ENCODE measurements around the gene URAD.

URAD gene

GRCh38 chr13:28000567-28000966, 12.1 kb upstream of the URAD start:
- no peak for DNase-seq (ENCODE audit: low spot score)

- peak; percentile 16 for DNase-seq (ENCODE audit: low spot score)
Measured at GRCh38 chr13:27997904-27998522, 9.5 kb upstream of the URAD start.

GRCh38 chr13:27991881-27992280, 3.4 kb upstream of the URAD start:
- DNase-seq (ENCODE audit: low spot score), result no peak

GRCh38 chr13:27985600-27985999, 2.9 kb downstream of the URAD start:
- DNase-seq (ENCODE audit: low spot score), result no peak

GRCh38 chr13:27982361-27982760, 6.1 kb downstream of the URAD start:
- no peak for DNase-seq (ENCODE audit: low spot score)

GRCh38 chr13:27981006-27981708, 7.3 kb downstream of the URAD start:
- no peak for DNase-seq (ENCODE audit: low spot score)

- no peak for DNase-seq (ENCODE audit: low spot score)
Measured at GRCh38 chr13:27980280-27980998, 8.1 kb downstream of the URAD start.

- DNase-seq (ENCODE audit: low spot score), result no peak
Measured at GRCh38 chr13:27979765-27980279, 8.7 kb downstream of the URAD start.

- no peak for DNase-seq (ENCODE audit: low spot score)
Measured at GRCh38 chr13:27979001-27979643, 9.4 kb downstream of the URAD start.

GRCh38 chr13:27978301-27978968, 10.1 kb downstream of the URAD start:
- DNase-seq (ENCODE audit: low spot score), result no peak

- DNase-seq (ENCODE audit: low spot score), result no peak
Measured at GRCh38 chr13:27977476-27978300, 10.8 kb downstream of the URAD start.

- DNase-seq (ENCODE audit: low spot score), result no peak
Measured at GRCh38 chr13:27976362-27977091, 12.0 kb downstream of the URAD start.

- DNase-seq (ENCODE audit: low spot score), result no peak
Measured at GRCh38 chr13:27975564-27976361, 12.7 kb downstream of the URAD start.

- DNase-seq (ENCODE audit: low spot score), result no peak
Measured at GRCh38 chr13:27973961-27974662, 14.4 kb downstream of the URAD start.

- DNase-seq (ENCODE audit: low spot score), result no peak
Measured at GRCh38 chr13:27973291-27973690, 15.2 kb downstream of the URAD start.

GRCh38 chr13:27972478-27972820, 16.0 kb downstream of the URAD start:
- no peak for DNase-seq (ENCODE audit: low spot score)

- DNase-seq (ENCODE audit: low spot score), result no peak
Measured at GRCh38 chr13:27971776-27972477, 16.6 kb downstream of the URAD start.

GRCh38 chr13:27971236-27971645, 17.3 kb downstream of the URAD start:
- DNase-seq (ENCODE audit: low spot score), result no peak
